Daoy (cell line): Measurements from ENCODE around the gene SLC5A11. TPM values are rescaled to one million over a fixed set of nuclear protein-coding genes. Genes with fewer than 3 reads are reported as not detected.

Experiments used
- total RNA-seq: library from RNA; depleted of rRNA; stranded (reverse); fragments of >200 nt; shearing (Covaris generic); gene quantifications from 2 replicates; pipeline ENCODE4 v1.2.3, GENCODE V29; 2014; rRNA removed

The SLC5A11 gene
- total RNA-seq, 1 experiment from 2014 or later = not detected

Other genes starting within 250 kb of the SLC5A11 start
- gene TNRC6A, start 116.3 kb upstream of the SLC5A11 start, total RNA-seq = 12.9 and 28.6 TPM in 2 replicates
- 16.1 and 17.8 TPM in 2 replicates for gene ARHGAP17, start 169.4 kb downstream of the SLC5A11 start, total RNA-seq